GM21360 (cell line): ENCODE data around the gene DNAH8.

Experiments
- ATAC-seq: cut with Tn5 transposase; IDR thresholded peaks from one replicate; pipeline ENCODE4 v1.9.1; 2021; ENCODE audit warnings: mild to moderate bottlenecking, moderate library complexity; ENCODE audit not compliant: unreplicated experiment

The DNAH8 gene

DNA sequence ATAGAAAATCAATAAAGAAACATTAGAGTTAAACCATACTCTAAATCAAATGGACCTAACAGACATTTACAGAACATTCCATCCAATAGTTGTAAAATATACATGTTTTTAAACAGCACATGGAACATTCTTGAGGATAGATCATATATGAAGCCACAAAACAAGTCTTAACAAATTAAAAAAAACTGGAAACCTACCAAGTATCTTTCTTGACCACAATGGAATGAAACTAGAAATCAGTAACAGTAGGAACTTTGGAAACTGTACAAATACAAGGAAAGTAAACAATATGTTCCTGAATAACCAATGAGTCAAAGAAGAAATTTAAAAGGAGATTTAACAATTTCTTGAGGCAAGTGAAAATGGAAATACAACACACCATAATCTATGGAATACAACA is 242.3 kb downstream of the DNAH8 start:
- no peak for ATAC-seq

DNA sequence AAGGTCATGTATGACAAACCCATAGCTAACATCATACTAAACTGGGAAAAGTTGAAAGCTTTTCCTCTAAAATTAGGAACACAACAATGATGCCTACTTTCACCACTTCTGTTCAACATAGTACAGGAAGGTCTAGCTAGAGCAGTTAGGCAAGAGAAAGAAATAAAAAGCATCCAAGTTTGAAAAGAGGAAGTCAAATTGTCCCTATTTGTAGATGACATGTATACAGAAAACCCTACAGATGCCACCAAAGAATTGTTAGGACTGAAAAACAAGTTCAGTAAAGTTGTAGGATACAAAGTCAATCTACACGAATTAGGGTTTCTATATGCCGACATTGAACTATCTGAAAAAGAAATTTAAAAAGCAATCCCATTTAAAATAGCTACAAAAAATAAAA is 244.0 kb downstream of the DNAH8 start:
- ATAC-seq, result no peak

DNA sequence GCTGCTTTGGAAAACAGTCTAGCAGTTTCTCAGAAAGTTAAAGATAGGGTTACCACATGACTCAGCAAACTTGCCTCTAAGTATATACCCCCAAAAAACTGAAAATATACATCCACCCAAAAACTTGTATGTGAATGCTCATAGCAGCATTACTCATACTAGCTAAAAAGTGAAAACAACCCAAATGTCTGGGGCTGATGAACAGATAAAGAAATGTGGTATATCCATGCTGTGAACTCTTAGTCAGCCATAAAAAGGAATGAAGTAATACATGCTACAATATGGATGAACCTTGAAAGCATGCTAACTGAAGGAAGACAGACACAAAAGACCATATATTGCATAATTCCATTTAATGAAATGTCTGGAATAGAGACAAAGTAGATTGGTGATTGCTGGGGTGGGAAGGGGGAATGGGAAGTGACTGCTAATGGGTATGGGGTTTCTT is 253.6 kb downstream of the DNAH8 start:
- ATAC-seq, result no peak

DNA sequence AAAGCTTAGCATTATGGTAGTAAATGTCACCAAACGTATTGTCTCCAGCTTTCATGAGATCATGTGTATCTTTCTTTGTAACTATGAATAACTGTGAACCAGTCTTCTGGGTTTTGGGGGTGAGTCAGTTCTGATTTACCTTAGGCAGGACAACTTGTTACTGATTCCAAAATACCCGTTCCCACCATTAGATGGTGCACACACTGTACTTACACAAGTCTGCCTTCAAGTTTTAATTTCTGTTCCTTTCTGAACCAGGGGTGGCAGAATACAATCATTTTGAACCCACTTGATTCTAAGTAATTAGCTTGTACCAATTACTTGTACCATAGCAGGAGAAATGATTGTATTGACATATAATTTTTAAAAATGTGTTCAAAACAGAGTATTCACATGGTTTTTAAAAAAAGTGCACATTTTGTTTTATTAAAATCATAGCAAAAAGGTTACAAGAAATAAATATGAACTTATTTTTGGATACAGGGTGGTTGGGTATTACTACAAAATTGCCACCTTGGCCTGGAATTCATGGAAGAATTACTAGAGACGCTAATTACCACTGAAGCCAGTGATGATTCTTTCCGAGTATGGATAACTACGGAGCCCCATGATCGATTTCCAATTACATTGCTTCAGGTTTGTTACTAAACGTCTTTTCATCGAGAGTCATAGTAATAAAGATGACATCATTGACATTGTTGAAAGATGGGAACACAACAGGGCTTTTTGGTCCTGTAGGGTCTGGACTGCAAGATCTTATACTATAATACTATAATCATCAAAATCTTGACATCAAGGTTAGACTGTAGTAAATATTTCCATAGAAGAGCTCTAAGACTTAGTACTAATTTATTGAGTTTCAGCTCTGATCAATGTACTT is 258.3 kb downstream of the DNAH8 start:
- ATAC-seq, result no peak

DNA sequence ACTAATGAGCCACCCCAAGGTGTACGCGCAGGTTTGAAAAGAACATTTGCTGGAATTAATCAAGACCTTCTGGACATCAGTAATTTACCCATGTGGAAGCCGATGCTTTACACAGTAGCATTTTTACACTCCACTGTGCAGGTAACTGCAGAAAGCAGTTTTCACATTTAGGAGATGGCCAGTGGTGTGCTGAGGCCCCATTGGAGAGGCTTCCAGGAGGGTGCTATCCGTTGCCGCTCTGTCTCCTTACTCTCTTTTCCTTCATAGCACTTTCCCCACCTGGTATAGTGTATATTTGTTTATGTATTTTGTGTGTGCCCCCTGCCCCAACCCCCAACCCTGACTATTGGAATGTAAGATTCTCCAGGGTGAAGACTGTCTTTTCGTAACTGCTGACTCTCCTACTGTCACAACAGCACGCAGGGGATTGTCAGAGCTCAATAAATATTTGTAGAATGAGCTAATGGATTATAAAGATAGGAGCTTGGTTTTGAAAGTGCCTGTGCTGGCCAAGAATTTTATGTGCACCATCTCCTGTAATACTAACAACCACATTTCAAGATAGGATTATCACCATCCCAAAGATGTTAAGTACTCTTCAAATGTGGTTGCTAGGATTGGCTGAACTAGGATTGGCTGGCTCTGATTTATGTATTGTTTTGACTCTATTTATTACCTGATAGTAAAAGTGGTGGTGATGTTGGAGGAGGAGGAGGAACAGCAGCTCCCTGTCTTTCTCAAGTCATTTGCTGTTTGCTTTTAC is 259.5 kb downstream of the DNAH8 start:
- no peak for ATAC-seq

DNA sequence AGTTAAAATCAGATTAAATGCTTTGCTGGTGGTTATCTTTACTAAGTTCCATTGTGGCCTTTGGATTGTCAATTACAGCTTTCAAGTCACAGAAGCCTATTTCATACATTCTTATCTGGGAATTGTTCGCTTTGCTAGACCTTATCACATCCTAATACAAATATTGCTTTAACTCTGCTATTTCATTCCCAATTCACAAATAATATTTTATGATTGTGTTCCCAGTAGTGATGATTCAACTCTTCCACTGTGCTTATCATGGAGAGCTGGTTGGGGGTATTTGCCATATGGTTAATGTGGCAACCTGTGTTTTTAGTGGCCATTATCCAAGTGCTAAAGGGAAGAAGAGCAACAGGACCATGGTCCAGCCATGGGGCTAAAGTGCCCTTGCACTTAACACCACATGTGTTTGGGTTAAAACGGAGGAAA is 260.5 kb downstream of the DNAH8 start:
- no peak for ATAC-seq

DNA sequence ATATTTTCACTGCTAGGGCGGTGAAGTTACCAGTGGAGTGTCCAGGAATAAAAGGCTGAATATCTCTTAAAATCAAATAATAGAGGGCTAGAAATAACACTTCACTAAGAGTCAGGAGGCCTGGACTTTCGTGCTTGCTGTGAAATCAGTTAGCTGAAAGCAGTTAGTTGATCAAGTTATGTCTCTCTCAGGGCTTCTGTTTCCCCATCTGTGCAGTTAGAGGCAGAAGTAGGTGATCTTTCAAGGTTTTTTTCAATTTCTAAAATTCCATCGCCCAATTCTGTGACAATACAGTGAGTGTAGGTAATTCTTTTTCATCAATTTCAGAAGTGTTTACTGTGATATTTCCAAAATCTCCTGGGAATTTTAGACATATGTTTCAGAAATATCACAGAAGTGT is 260.9 kb downstream of the DNAH8 start:
- ATAC-seq, result no peak

DNA sequence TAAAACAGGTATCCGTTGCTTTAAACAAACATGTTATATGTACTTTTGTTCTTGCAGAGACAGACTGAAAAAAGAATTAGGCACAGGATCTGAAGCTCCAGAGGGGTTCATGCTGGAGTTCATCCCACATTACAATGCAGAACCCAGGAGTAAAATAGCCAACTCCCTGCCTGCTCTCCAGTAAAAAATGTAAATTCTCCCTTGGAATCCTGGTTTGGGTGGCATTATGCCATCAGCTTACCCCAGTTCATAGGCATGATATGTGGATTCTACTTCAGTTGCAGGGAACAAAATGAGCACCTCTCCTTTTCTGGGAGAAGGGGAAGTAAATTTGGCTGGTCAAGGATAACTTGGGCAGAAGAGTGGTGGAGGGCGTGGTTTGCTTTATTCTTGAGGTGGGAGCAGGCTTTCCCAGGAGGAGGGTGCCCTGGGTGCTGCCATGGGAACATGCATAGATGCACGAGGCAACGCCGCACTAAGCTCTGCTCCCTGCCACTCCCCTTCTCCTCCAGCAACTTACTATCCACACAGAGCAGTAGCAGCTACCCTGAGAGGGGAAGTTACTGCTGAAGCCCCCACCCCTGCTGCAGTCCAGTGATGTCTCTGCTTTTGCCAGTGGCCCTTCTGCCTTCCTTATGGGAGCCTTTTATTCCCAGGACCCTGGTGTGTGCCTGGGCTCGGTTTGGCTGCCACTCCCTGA is 261.8 kb downstream of the DNAH8 start:
- ATAC-seq, result no peak

DNA sequence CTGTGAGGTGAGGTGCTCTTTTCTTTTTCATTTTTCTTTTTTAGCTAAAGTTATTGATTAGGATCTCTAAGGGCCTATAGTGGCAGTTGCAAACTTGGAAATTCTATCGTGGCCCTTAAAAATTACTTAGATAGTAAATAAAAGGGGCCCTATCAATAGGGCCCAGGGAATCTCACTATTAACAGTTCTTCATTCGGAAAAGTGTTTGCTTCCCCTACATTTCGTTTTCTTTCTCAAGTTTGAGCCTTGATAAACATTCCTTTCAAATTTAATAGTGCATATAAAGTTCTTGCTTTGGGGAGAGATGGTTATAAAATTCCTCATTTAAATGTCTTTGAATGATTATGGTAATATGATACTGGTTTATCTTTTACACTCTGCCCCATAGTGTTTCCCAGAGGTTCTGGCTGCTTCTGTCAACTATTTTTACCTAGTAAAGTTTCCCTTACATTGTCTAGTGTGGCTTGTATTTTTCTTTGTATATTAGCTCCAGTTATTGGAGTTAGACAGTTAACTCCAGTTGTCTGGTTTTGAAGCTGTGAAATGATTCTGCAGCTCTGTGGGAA is 263.1 kb downstream of the DNAH8 start:
- ATAC-seq, result no peak

DNA sequence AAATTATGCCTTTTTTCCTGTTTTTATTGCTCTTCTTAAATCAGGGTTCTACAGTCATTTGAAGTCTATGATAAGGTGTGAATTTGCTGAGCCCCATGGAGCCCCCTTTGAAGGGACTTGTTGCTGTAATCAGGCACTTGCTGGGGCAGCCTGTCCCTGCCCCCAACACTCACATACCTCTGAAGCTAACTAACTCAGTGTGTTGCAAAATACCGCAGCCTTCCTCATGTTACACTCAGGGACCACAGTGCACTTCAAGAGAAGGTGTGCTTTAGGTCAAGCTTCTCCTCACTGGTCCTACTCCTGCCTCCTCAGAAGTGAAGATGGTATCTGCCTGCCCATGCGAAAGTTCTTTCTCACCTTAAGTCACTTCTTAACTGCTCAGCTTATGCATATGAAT is 267.4 kb downstream of the DNAH8 start:
- no peak for ATAC-seq

DNA sequence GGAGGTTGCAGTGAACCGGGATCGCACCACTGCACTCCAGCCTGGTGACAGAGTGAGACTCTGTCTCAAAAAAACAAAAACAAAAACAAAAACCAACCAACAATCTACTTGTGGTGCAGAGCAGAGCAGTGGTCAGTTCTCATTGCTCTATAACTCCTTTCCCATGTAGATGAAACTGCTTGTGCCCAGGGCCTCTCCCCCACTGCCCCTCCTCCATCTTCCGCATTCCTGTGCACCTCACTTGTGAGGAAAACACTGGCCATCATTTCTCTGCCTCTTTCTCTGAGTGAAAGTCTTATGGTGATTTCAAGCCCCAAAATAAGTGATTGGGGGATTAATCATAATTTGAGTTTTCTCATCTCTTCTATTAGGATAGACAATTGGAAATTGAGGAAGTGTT is 269.6 kb downstream of the DNAH8 start:
- ATAC-seq, result no peak

DNA sequence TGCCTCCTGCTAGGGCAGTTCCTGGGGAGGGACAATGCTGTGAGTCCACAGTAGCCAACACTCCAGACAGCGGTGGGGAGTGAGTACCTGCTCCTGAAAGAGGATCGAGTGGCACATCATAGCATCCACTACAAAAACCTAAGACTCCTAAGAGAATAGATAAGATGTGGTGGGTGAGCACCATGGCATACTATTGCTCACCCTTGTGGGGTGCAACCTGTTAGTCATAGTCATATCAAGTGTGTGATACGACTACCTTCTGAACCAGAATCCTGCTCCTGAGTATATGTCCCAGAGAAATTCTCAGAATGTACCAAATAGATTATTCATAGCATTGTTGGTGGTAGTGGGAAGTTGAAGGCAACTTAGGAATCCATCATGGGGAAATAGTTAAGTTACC is 270.7 kb downstream of the DNAH8 start:
- no peak for ATAC-seq

DNA sequence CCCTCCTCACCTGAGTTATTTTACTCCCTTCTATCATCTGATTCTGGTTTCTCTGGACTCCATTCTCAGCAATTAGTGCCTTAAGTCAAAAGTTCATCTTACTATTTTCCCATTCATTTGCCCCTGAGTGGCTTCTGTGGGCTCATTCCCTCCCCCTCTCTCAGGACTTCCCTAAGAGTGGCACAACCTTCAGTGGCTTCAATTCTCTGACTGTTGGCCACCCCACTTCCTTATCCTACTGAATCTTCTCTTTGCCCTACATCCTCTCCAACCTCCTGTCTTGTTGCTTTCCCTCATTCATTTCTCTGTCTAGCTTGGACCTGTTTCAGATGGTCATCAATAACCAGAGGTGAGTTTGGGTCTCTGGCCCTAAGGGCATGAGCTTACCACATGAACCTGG is 272.4 kb downstream of the DNAH8 start:
- ATAC-seq, result no peak

DNA sequence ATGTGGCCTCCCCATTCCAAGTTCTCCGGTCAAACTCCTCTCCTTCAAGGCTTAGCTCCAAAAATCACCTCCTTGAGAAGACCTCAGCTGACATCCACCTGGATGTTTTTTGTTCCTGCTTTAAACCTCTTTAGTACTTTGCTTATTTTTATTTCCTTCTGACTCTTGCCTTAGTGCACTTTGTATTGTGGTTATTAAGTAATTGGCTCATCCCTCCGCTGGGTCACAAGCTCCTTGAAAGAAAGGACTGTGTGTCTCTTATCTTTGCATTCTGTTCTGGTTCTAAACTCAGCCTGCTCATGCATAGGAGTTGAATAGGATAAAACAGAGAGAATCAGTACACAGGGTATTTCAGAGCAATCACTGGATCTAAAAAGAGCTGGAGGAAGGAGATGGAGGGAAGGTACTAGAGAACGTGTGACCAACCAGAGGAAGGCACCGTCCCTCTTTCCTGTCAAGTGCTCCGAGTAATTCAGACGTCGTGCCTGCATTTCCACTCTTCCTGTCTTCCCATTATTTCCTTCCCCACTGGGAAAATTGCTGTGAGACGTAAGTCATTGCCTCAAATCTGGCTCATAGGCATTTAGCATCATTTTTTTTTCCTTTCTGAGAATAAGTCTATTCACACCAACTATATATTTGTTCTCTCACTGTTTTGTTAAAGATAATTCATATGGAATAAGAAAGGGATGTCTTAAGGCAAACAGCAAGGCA is 273.8 kb downstream of the DNAH8 start:
- no peak for ATAC-seq

DNA sequence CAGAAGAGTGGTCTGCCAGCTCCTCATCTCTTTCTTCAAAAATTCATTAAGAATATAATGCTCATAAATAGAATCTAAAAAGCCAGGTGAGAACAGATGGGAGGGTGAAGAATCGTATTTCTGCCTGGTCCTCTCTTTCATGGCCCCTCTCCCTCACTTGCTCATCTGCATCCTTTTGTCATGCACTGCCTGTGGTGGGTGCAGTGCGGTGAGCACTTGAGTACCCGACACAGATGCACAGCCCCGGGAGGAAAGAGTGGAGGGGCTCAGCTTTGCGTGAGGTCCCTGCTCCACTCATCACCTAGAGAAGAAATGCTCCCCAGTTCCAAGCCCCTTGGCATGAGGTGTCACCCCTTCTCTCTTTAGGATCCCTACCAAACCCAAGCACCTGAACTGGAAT is 275.4 kb downstream of the DNAH8 start:
- ATAC-seq, result no peak

DNA sequence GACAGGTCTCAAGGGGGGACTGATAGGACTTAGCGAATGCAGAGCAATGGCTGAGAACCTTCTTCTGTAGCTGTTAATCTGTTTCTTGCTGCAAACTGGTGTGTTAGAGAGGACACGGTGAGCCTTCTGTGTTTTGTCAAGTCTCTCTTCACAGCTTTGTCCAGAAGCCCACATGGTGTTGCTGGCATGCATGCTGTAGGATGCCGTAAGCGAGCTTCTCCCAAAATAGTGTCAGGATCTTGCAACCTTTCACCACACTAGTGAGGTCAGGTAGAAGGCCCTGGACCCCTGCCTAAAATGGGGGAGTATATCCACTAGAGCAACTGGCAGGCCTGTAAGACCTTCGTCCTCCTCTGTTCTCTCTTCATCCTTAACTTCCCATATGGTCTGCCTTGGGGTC is 281.6 kb downstream of the DNAH8 start:
- no peak for ATAC-seq

DNA sequence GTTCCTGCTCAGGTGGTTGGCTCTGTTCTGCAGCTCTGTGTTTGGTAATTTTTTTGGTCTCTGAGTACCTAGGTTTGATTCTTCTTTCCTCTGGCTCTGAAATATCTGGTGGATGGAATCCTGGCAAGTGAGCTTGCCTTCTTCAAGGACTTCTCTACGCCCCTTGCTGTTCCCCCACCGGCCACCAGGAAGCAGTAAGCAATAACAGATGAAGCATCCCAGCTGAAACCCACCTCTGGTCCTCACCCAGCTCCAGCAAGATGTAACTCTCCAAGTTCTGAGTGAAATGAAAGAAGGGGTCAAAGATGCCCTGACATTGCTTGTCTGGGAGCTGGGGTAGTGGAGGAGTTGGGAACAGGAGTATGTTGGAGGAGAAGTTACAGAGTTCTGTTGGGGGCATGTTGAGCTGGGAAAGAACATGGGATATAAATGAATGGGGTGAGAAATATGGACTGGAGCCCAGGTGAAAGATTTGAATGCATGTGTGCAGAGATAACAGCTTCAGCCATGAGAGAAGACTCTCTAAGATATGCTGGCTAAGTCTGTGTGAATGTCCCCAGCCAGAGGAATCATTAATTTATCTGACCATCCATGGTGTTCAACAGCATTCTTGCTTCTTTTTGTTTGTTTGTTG is 282.1 kb downstream of the DNAH8 start:
- no peak for ATAC-seq

DNA sequence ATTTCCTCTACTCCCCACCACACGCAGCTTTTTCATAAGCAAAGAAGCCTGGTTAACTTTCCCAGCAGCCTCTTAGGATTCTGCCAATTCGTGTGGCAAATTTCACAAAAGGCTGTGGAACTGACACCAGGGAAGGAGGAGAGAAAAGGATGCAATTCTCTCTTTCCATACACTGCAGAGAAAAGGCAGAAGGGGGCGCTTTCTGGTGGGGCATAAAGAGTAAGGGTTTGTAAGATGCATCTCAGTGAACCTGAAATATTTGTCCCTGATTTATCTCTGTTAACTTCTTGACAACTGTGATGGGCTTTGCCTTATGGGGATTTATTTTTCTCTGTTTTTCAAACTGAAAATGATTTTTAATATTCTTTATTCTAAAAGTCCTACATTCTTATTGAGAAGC is 288.0 kb downstream of the DNAH8 start:
- no peak for ATAC-seq

DNA sequence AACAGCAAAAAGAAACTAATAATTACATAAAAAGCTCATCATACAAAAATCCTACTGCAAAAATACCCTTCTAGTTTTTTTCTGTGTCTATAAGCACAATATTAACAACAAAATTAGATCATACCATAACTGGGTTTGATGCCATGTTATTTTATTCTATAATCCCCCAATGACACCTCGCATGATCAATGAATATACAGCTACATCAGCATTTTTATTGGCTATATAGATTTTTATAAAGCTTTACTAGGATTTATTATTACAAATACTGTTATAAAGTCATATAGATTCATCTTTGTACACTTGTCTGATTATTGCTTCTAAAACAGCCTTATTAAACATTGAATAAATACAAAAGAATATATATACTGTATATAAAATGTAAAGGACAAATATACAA is 288.4 kb downstream of the DNAH8 start:
- ATAC-seq, result no peak

DNA sequence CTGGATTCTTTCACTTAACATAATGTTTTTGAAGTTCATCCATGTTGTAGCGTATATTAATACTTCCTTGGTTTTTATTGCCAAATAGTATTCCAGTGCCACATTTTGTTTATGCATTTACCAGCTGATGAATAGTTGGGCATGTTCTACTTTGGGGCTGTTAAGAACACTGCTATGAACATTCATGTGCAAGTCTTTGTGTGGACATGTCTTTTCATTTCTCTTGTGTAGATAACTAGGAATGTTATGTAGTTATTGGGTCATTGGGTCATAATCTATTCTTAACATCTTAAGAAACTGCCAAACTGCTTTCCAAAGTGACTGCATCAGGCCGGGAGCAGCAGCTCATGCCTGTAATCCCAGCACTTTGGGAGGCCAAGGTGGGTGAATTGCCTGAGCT is 289.7 kb downstream of the DNAH8 start:
- ATAC-seq, result no peak
